Daoy (cell line): Measurements from ENCODE around the gene AFDN. TPM values are rescaled to one million over a fixed set of nuclear protein-coding genes. Genes with fewer than 3 reads are reported as not detected.

Source experiments
- DNase-seq: peaks from one replicate; pipeline ENCODE4 v3.0.0-alpha.2; 2015; ENCODE audit warnings: low read depth
- total RNA-seq: library from RNA; depleted of rRNA; stranded (reverse); fragments of >200 nt; shearing (Covaris generic); gene quantifications from 2 replicates; pipeline ENCODE4 v1.2.3, GENCODE V29; 2014

AFDN gene
- total RNA-seq, 1 experiment from 2014 or later: 19.5 TPM

DNA sequence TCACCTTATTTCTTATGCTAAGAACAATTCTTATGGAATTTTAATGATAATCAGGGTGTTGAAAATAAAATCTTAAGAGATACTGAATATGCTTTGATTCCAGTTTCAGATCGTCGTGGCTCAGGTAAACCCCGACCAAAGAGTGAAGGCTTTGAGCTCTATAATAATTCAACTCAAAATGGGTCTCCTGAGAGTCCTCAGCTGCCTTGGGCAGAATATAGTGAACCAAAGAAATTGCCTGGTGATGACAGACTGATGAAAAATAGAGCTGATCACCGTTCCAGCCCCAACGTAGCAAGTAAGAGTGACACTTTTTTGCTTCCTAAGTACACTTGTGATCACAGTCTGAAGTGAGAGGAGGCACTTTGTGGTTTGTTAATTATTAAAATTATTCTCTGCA is 119.9 kb downstream of the AFDN start:
- no peak for DNase-seq

- no peak for DNase-seq
Measured at GRCh38 chr6:167947716-167948115, 121.0 kb downstream of the AFDN start.

DNA sequence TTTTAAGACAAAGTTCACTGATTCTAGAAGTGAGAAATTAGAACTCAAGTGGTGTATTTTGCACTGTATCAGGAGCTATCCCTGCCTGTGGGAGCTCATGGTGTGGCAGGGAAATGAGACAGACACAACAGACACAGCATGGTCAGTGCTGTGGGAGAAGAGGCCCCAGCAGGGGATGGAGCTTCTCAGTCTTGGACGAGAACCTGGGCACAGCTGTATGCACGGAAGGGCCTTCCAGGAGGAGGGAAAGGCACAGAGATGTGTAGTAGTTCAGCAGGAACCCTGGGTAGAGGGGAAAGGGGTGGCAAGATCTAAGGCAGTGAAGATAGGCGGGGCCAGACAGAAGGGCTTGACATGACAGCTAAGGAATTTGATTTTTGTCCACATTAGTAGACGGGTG is 122.0 kb downstream of the AFDN start:
- DNase-seq: no peak

DNA sequence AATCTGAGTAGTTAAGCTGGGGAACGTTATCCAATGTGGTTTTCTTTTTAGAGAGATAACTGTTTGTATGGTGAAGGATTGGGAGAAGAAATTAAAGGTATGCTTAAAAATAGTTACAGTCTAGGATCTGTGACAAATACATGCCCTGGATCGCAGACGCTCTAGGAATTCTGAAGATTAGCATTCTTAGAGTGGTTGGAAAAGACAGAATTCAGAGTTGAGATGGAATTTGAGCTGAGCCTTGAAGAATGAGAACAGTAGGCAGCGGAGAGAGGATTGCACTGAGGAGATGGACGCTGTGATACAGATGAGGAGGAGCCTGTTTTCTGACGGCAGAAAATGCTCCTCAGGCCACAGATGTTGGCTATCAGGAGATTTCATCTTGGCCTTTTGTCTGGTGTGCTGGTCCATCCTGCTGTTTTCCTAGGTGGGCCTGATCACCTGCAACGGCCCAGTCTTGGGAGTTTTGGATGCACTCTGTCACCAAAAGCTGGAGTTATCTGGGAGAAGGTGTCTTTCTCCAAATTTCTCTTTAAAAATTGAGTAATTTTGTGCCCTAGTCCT is 122.5 kb downstream of the AFDN start:
- no peak for DNase-seq

- no peak for DNase-seq
Measured at GRCh38 chr6:167951781-167952511, 125.2 kb downstream of the AFDN start.

- no peak for DNase-seq
Measured at GRCh38 chr6:167952512-167952859, 125.8 kb downstream of the AFDN start.

DNA sequence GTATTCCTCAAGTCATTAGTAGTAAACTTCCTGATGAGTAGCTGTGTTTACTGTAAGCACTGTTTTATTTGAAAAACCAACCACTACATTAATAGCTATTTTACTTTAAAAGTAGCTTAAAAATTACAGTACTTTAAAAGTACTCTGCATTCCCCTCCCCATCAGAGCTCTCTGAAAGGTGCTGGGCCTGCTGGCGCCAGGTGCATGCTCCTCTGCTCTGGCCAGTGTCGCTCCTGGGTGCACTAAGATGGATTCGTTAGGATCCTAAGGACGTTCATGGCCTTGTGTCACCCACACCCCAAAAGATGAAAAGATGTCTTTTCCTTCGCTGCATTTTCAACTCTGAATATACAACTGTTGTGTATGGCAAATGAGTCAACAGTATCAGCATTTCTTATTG is 126.8 kb downstream of the AFDN start:
- no peak for DNase-seq

DNA sequence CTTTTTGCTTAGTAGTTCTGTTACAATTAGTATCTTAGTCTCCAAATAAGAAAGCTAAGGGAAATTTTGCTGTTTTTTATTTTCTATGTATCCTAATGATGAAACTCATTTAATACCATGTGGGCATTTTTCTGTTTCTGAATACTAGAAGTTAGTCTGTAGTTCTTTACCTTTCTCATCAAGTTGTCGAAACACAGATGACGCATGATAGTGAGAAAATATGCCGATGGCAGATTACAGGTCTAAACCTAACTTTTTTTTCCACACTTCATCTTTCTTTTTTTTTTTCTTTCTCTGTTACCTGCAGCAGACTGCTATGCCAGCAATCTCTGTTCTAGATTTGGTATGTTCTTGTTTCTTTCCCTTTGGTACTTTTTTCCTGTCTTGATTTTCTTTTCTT is 127.4 kb downstream of the AFDN start:
- no peak for DNase-seq

GRCh38 chr6:167956491-167956890 is 129.8 kb downstream of the AFDN start:
- no peak for DNase-seq

DNA sequence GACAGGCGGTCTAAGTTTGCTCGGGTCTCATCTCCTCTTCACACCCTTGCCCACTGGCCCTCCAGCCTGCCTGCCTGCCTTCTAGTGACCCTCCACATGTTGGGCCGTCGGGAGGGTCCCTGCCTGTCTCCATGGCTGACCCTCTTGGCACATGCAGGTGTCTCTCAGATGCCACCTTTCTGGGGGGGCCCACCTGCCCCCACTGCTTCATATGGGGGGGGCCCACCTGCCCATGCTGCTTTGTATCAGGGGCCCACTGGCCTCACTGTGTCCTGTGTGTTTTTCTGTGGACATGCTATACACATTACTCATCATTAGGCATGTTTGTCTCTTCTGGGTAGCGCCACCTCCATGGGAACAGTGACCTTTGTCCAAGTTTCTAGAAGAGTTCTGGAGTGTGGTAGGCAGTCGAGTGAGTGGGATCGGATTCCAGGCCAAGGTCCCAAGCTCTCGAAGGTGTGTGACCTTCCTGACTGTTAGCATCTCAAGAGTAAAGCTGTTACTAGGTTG is 130.3 kb downstream of the AFDN start:
- peak; percentile 7 for DNase-seq

DNA sequence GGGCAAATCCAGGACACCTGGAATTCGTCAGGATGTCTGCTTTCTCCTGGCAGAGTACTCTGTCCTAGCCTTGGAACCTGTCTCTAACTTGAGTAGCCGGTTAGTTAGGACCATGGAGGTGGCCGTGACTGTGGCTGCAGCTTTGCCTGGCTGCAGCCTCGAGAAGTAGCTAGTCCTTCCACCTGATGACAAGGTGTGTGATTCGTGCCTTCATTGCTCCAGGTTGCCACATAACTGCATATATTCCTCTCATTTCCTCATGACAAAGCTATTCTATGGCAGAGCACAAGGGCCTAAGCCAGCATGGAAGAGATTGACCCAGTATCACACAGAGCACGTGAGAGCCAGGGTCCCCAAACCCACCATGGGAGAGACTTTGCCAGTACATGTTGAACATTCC is 130.9 kb downstream of the AFDN start:
- DNase-seq: no peak

DNA sequence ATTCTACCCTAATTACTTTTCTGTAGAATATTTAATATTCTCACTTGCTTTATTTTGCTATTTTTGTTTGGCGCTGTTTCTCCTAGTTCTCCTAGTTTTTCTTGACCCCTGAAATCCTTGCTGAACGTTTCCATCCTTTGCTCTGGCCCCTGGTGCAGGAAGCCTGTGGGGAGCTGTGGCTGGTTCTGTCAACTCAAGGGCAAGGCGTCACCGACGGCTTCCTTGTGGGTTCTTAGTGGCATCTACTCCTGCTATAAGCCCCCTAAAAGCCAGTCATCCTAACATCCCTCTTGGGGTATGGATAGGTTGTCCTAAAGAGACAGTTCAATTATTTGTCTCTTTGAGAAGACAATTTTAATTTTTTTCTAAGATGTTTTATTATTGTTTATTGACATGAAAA is 133.9 kb downstream of the AFDN start:
- no peak for DNase-seq

GRCh38 chr6:167962711-167963110 is 136.0 kb downstream of the AFDN start:
- DNase-seq: no peak

GRCh38 chr6:167963589-167964057 is 136.9 kb downstream of the AFDN start:
- no peak for DNase-seq

DNA sequence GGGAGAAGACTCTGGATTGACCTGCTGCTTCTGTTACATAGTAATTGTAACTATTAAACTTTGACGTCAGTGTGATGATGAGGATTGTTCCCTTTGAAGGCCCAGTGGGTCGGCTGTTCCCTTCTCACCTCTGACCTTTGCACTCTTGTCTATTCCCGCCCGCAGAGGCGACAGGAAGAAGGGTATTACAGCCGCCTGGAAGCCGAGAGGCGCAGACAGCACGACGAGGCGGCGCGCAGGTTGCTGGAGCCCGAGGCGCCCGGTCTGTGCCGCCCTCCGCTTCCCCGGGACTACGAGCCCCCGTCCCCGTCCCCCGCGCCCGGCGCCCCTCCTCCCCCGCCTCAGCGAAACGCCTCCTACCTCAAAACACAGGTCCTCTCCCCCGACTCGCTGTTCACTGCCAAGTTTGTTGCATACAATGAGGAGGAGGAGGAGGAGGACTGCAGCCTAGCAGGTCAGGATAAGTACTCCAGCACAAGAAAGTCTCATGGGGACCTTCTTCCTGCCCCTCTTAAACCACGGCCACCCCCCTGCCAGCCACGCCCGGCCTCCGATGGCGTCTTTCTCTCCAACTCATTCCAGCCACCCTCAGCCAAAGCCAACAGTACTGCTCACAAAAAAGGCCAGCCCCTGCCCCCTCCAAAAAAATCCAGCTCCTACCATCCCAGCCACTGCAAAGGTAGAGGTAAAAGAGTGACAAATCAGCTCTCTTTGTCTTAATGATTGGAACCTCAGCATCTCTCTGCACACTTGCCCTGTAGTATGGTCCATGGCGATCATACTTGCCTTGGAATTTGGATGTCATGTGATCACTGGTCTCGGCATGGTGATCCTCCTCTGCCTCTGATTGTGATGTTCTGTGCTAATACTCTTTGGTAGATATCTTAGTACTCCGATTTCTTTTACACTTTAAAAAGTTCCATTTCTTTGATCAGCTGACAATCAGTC is 139.2 kb downstream of the AFDN start:
- DNase-seq: no peak

DNA sequence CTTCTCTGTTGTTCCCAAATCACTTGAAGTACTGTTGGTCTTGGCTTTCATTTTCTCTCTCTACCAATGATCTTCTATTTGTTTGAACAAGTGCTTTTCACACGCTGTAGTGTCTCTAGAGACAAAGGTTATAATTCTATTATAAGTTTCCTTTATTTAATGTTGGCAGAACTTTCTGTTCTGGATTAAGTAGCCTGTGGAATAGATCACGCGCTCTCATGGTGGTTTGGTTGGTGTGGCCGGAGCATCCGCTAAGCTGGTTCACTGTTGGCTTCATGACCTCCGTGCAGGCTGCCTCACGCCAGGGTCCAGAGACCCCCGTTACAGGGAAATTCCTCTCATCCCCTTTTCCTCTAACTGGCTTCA is 139.8 kb downstream of the AFDN start:
- no peak for DNase-seq

DNA sequence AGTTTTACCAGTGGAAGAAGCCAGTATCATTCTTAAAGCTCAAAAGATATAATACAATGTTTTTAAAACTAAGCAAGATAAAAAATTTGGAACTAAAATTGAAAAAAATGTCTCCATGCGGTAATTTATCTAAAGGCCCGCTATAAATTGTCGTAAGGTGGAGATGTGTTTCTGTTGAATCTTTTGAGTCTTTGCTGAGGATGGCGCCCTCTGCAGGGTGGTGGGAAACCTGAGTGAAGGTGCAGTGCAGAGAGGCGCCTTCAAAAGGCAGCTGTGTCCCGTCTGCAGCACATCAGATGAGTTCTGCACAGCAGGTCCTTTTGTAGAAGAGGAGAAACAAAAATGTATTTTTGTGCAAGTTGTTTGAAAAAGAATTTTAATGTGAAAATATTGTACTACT is 141.4 kb downstream of the AFDN start:
- no peak for DNase-seq

- DNase-seq: no peak
Measured at GRCh38 chr6:167970230-167970629, 143.5 kb downstream of the AFDN start.

GRCh38 chr6:167972193-167972592 is 145.5 kb downstream of the AFDN start:
- DNase-seq: no peak

DNA sequence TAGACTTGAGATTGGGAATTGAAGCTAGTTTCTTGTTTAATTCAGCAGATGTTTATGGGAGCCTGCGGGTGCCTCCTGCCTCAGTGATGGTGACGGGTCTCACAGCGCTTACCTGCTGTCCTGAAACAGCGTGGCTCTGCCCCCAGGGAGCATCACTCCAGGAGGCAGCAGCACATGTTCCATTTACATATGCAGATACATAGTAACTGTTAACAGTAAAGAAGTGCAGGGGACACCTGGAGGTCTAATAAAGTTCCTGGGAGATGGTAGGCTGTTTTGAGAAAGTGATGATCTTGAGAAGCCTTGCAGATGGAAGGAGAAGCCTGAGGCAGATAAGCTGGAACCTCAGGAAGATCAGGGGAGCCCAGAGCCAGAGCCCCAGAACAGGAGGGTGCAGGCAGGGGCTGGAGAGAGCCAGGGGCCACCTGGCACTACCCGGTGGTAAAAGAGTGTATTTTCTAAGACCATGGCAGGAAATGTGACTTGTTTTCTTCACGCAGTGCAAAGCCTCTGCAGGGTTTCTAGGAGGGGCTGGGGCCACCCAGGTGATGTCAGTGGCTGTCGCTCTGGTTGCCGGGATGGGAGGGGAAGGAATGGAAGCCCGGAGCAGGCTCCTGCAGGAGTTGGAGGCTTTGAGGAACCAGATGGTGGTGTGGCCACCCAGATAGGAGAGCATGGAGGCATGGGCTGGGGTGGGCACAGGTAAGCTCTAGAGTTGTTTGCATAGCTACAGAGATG is 146.6 kb downstream of the AFDN start:
- DNase-seq: no peak

DNA sequence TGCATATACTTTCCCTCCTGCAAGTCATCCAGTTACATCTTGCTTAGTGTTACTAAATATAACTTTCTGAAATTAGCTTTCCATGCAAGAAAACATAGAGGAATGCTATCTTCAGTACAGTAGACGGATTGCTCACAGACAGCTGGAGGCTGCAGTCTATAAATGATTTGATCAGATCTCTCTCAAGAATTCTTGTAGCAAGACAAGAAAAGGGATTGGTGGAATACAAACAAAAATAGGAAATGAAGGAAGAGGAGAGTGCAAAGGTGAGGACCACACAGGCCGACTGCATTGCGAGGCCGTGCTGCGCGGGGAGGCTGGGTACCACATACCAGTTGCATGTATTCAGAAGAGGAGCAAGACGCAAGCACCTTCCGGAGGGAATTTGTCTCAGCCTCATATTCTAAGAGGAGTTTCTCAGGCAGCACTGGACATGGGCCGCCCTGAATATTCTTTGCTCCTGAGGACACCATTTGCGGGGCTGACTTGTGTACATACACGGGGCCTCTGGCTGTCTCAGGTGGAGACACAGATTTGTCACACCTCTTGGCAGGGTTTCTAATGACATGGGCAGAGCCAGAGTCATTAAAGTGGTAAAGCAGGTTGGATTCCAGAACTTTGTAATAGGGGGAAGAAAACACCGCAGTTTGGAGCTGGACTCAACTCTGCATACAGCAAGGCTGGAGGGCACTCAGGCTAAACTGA is 148.1 kb downstream of the AFDN start:
- no peak for DNase-seq
